ENCODE results near the gene SLC22A1.

SLC22A1 gene

GRCh38 chr6:160198606-160199211 lies 77.1 kb downstream of the SLC22A1 start:
- no peak overlapping the region for H3K4me3 ChIP-seq (ENCODE audit: low read depth, low read length)
- no peak for DNase-seq (ENCODE audit: low read depth)
- TF ChIP-seq MAX (IDR thresholded peaks at IDR 0.05; ENCODE audit: low read depth, low read length) (no peak), MYC (IDR thresholded peaks at IDR 0.05; ENCODE audit: low read depth, low read length) (no peak), POLR2A (IDR thresholded peaks at IDR 0.05; ENCODE audit: extremely low read depth, insufficient read length) (no peak), CTCF (IDR thresholded peaks at IDR 0.05; ENCODE audit: low read depth, low read length) (no peak)

- H3K4me3 ChIP-seq (ENCODE audit: low read depth, low read length) = no peak overlapping the region
- TF ChIP-seq MAX (IDR thresholded peaks at IDR 0.05; ENCODE audit: low read depth, low read length) = no peak
- no peak for TF ChIP-seq POLR2A (IDR thresholded peaks at IDR 0.05; ENCODE audit: extremely low read depth, insufficient read length)
- TF ChIP-seq CTCF (IDR thresholded peaks at IDR 0.05; ENCODE audit: low read depth, low read length) = no peak
- TF ChIP-seq MYC (IDR thresholded peaks at IDR 0.05; ENCODE audit: low read depth, low read length) = no peak
- no peak for DNase-seq (ENCODE audit: low read depth)
Observed at GRCh38 chr6:160201061-160201460, 79.4 kb downstream of the SLC22A1 start.

GRCh38 chr6:160202411-160202810 lies 80.8 kb downstream of the SLC22A1 start:
- H3K4me3 ChIP-seq (ENCODE audit: low read depth, low read length) = no peak overlapping the region
- DNase-seq (ENCODE audit: low read depth) = no peak
- TF ChIP-seq POLR2A (IDR thresholded peaks at IDR 0.05; ENCODE audit: extremely low read depth, insufficient read length) = no peak
- no peak for TF ChIP-seq CTCF (IDR thresholded peaks at IDR 0.05; ENCODE audit: low read depth, low read length)
- TF ChIP-seq MYC (IDR thresholded peaks at IDR 0.05; ENCODE audit: low read depth, low read length) = no peak
- TF ChIP-seq MAX (IDR thresholded peaks at IDR 0.05; ENCODE audit: low read depth, low read length) = no peak

GRCh38 chr6:160203076-160203475 lies 81.5 kb downstream of the SLC22A1 start:
- no peak overlapping the region for H3K4me3 ChIP-seq (ENCODE audit: low read depth, low read length)
- TF ChIP-seq MYC (IDR thresholded peaks at IDR 0.05; ENCODE audit: low read depth, low read length) (no peak), MAX (IDR thresholded peaks at IDR 0.05; ENCODE audit: low read depth, low read length) (no peak), CTCF (IDR thresholded peaks at IDR 0.05; ENCODE audit: low read depth, low read length) (no peak), POLR2A (IDR thresholded peaks at IDR 0.05; ENCODE audit: extremely low read depth, insufficient read length) (no peak)
- DNase-seq (ENCODE audit: low read depth) = no peak

GRCh38 chr6:160203522-160203921 lies 81.9 kb downstream of the SLC22A1 start:
- TF ChIP-seq CTCF (IDR thresholded peaks at IDR 0.05; ENCODE audit: low read depth, low read length) (no peak), POLR2A (IDR thresholded peaks at IDR 0.05; ENCODE audit: extremely low read depth, insufficient read length) (no peak), MAX (IDR thresholded peaks at IDR 0.05; ENCODE audit: low read depth, low read length) (no peak), MYC (IDR thresholded peaks at IDR 0.05; ENCODE audit: low read depth, low read length) (no peak)
- no peak overlapping the region for H3K4me3 ChIP-seq (ENCODE audit: low read depth, low read length)
- DNase-seq (ENCODE audit: low read depth) = no peak
